CD14-positive monocyte (primary cell): Measurements from ENCODE around the gene JADE3. TPM values are rescaled to one million over a fixed set of nuclear protein-coding genes. Genes with fewer than 3 reads are reported as not detected.

Experiments
- DNase-seq, 3 donors: peaks; one replicate each; pipeline ENCODE4 v3.0.0-alpha.2; 2011 to 2022
- H2AFZ ChIP-seq: 2 replicates; pipeline ENCODE4 v1.6.0; 2012; ENCODE audit warnings: mild to moderate bottlenecking, low read depth, low read length, inconsistent platforms; ENCODE audit not compliant: insufficient read depth, poor library complexity, severe bottlenecking
- H3K27ac ChIP-seq, 2 donors: 1 replicate in 1 of 2; 2 replicates in 1 of 2; pipeline ENCODE4 v1.5.1; 2012 to 2013; ENCODE audit warnings: low read length in 2 of 2, control low read depth in 1 of 2, inconsistent platforms in 1 of 2, low read depth in 1 of 2, mild to moderate bottlenecking in 1 of 2
- H3K27me3 ChIP-seq, 2 donors: one replicate each; pipeline versions ENCODE4 v1.6.0 to v1.6.1; 2011 to 2013; ENCODE audit warnings: low read length in 2 of 2; ENCODE audit not compliant: control insufficient read depth in 2 of 2, insufficient read depth in 2 of 2
- H3K36me3 ChIP-seq, 2 donors: replicated peaks in 1 of 2; 1 replicate in 1 of 2; 2 replicates in 1 of 2; pipeline versions ENCODE4 v1.5.1 to v1.6.1; 2012 to 2013; ENCODE audit warnings: low read length in 2 of 2, control low read depth in 1 of 2, inconsistent platforms in 1 of 2, mild to moderate bottlenecking in 1 of 2; ENCODE audit not compliant: insufficient read depth in 2 of 2, control insufficient read depth in 1 of 2
- H3K4me1 ChIP-seq, 2 donors: 1 replicate in 1 of 2; 2 replicates in 1 of 2; pipeline versions ENCODE4 v1.5.1 to v1.6.1; 2012 to 2013; ENCODE audit warnings: low read length in 2 of 2, control low read depth in 1 of 2, inconsistent platforms in 1 of 2, mild to moderate bottlenecking in 1 of 2, moderate library complexity in 1 of 2; ENCODE audit not compliant: insufficient read depth in 2 of 2, control insufficient read depth in 1 of 2
- H3K4me2 ChIP-seq: replicated peaks from 2 replicates; pipeline ENCODE3; 2012; ENCODE audit warnings: low read length, moderate library complexity, mild to moderate bottlenecking; ENCODE audit not compliant: poor library complexity, severe bottlenecking; ENCODE audit errors: extremely low read depth
- H3K4me3 ChIP-seq, 3 experiments: fragments of 200-600 bp in 1 of 3; sonication (generic) in 1 of 3; replicated peaks in 1 of 3; 1 replicate in 2 of 3; 2 replicates in 1 of 3; pipeline ENCODE4 v1.5.1; 2011 to 2013; ENCODE audit warnings: low read length in 3 of 3, mild to moderate bottlenecking in 3 of 3, control low read depth in 2 of 3, low read depth in 2 of 3, inconsistent platforms in 1 of 3, moderate library complexity in 1 of 3
- H3K79me2 ChIP-seq: 2 replicates; pipeline ENCODE4 v1.6.0; 2012; ENCODE audit warnings: mild to moderate bottlenecking, control low read depth, inconsistent platforms, low read length, moderate library complexity; ENCODE audit not compliant: insufficient read depth
- H3K9ac ChIP-seq: 2 replicates; pipeline ENCODE4 v1.6.0; 2017; ENCODE audit warnings: low read length, mild to moderate bottlenecking; ENCODE audit not compliant: insufficient read depth, poor library complexity, severe bottlenecking
- H3K9me3 ChIP-seq, 2 donors: replicated peaks in 1 of 2; 1 replicate in 1 of 2; 2 replicates in 1 of 2; pipeline versions ENCODE4 v1.5.1 to v1.6.1; 2012 to 2013; ENCODE audit warnings: low read length in 2 of 2, control low read depth in 1 of 2; ENCODE audit not compliant: control insufficient read depth in 1 of 2, insufficient read depth in 1 of 2
- H4K20me1 ChIP-seq: 2 replicates; pipeline ENCODE4 v1.6.0; 2012; ENCODE audit warnings: mild to moderate bottlenecking, low read length, control low read depth, moderate library complexity; ENCODE audit not compliant: insufficient read depth
- H3K27ac Mint-ChIP-seq, 7 donors: one replicate each; pipeline ENCODE4 v1.8.0; 2020; ENCODE audit warnings: mild to moderate bottlenecking in 7 of 7, mixed read lengths in 7 of 7, moderate library complexity in 6 of 7, inconsistent platforms in 2 of 7
- H3K27me3 Mint-ChIP-seq, 3 donors: one replicate each; pipeline ENCODE4 v1.8.0; 2021 to 2022; ENCODE audit warnings: low read depth in 3 of 3, mild to moderate bottlenecking in 3 of 3, mixed read lengths in 3 of 3, moderate library complexity in 3 of 3, inconsistent platforms in 1 of 3
- H3K36me3 Mint-ChIP-seq, 2 donors: one replicate each; pipeline ENCODE4 v1.8.0; 2020; ENCODE audit warnings: mixed read lengths in 2 of 2, inconsistent platforms in 1 of 2, mild to moderate bottlenecking in 1 of 2
- H3K4me1 Mint-ChIP-seq: one replicate; pipeline ENCODE4 v1.8.0; 2020; ENCODE audit warnings: mild to moderate bottlenecking, mixed read lengths
- H3K4me3 Mint-ChIP-seq, 2 donors: one replicate each; pipeline ENCODE4 v1.8.0; 2020; ENCODE audit warnings: mild to moderate bottlenecking in 2 of 2, mixed read lengths in 2 of 2, moderate library complexity in 1 of 2
- H3K9me3 Mint-ChIP-seq, 7 donors: one replicate each; pipeline ENCODE4 v1.8.0; 2020 to 2022; ENCODE audit warnings: mixed read lengths in 7 of 7, mild to moderate bottlenecking in 6 of 7, moderate library complexity in 6 of 7, inconsistent platforms in 2 of 7
- WGBS: methylation state at CpG from one replicate; pipeline ENCODE4 v1.1.5; 2013; ENCODE audit warnings: missing lambda C conversion rate; ENCODE audit not compliant: insufficient coverage; 5-methylcytosine and 5-hydroxymethylcytosine counted together
- intact Hi-C, 2 donors: fragments of 100-400 bp; cut with micrococcal nuclease; formaldehyde crosslinking; loops; one replicate each; pipeline versions ENCODE4 v1.15.0 to v1.15.1; 2023
- polyA plus RNA-seq, 3 donors: library from polyadenylated mRNA; depleted of rRNA in 1 of 3; unstranded in 2 of 3; stranded (reverse) in 1 of 3; fragments of 300-500 nt in 2 of 3; fragments of >200 nt in 1 of 3; fragmentation: Illumina TruSeq in 2 of 3; gene quantifications; 1 replicate in 2 of 3; 2 replicates in 1 of 3; pipeline ENCODE4 v1.2.3, GENCODE V29; 2012 to 2021
- TF ChIP-seq, protein P1 (sequence below): fragments of 200-600 bp; IDR thresholded peaks from one replicate; pipeline ENCODE4 v1.8.0; 2022; ENCODE audit warnings: antibody characterized with exemption, mild to moderate bottlenecking

Gene JADE3
- polyA plus RNA-seq, 3 donors = 0.03 to 0.43 (median 0.19) TPM

DNA sequence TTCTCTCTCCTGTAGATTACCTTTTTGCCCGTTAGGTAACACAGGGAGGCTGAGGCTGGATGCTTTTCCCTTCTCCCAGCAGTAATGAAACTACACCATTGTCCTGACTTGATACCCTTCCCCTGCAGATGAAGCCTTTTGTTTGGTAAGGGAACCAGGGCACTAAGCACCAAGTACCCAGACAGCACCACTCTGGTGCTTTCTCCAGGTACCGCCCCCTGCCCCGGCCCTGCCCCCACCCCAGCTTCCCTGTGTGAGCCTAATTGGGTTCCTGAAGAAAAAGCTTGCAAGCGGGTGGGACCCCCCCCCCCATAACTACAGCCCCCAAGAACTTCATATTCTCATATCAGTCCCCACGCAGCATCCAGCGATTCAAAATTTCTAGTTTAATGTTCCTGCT lies 79.8 kb downstream of the JADE3 start:
- H3K9me3 Mint-ChIP-seq = peaks cover 0 to 7% (median 3%) of the 10 kb centered on the region in 7 donors
- Histone ChIP-seq H3K9ac (no peak overlapping the region), H3K79me2 (no peaks in the 10 kb centered on the region), H3K27me3 (peaks cover 0 to 5% of the 10 kb centered on the region in 2 donors), H2AFZ (no peak overlapping the region), H3K4me2 (no peak overlapping the region), H4K20me1 (no peaks in the 10 kb centered on the region), H3K4me1 (no peaks in the 10 kb centered on the region), H3K9me3 (peaks cover 0 to 5% of the 10 kb centered on the region in 2 donors), H3K36me3 (no peaks in the 10 kb centered on the region), H3K4me3 (no peak overlapping the region), H3K27ac (no peak overlapping the region)
- no peaks in the 10 kb centered on the region for H3K4me1 Mint-ChIP-seq
- no peak overlapping the region for H3K4me3 Mint-ChIP-seq
- intact Hi-C loops = no loop called here
- TF ChIP-seq, protein P1, sequence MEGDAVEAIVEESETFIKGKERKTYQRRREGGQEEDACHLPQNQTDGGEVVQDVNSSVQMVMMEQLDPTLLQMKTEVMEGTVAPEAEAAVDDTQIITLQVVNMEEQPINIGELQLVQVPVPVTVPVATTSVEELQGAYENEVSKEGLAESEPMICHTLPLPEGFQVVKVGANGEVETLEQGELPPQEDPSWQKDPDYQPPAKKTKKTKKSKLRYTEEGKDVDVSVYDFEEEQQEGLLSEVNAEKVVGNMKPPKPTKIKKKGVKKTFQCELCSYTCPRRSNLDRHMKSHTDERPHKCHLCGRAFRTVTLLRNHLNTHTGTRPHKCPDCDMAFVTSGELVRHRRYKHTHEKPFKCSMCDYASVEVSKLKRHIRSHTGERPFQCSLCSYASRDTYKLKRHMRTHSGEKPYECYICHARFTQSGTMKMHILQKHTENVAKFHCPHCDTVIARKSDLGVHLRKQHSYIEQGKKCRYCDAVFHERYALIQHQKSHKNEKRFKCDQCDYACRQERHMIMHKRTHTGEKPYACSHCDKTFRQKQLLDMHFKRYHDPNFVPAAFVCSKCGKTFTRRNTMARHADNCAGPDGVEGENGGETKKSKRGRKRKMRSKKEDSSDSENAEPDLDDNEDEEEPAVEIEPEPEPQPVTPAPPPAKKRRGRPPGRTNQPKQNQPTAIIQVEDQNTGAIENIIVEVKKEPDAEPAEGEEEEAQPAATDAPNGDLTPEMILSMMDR = no peak
- no peak for DNase-seq
- no CpG with 5 or more reads among the region's 6 CpGs for WGBS
- peaks cover 0 to 10% (median 0%) of the 10 kb centered on the region in 3 donors for H3K27me3 Mint-ChIP-seq
- no peak overlapping the region for H3K27ac Mint-ChIP-seq
- peaks cover 2 to 3% of the 10 kb centered on the region in 2 donors for H3K36me3 Mint-ChIP-seq

DNA sequence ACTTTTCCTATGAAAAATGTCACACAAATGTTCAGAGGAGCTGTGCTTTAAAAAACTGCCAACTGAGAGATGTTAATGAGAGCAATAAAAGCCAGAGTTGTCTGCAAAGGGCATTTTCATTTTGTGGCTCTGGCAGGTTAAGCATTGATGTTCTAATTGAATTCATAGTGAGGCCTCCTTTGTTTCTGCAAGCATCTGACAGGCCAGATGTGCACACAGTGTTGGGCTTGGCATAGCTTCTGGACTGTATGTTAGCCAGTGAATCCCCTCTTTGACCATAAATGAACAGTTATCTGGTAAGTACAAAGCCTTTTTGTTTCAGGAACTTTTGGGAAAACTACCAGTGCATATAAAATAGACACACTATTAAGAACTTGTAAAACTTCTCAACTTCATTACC lies 81.9 kb downstream of the JADE3 start:
- intact Hi-C loops = no loop called here
- no peaks in the 10 kb centered on the region for H3K4me1 ChIP-seq
- H3K9ac ChIP-seq = no peak overlapping the region
- H3K4me1 Mint-ChIP-seq = no peaks in the 10 kb centered on the region
- H3K27ac Mint-ChIP-seq = no peak overlapping the region
- peaks cover 0 to 4% (median 0%) of the 10 kb centered on the region in 3 donors for H3K27me3 Mint-ChIP-seq
- H3K36me3 ChIP-seq = no peaks in the 10 kb centered on the region
- TF ChIP-seq, protein P1 = no peak
- peaks cover 0 to 2% of the 10 kb centered on the region in 2 donors for H3K27me3 ChIP-seq
- H2AFZ ChIP-seq = no peak overlapping the region
- no peak overlapping the region for H3K27ac ChIP-seq
- peaks cover 0 to 5% of the 10 kb centered on the region in 2 donors for H3K9me3 ChIP-seq
- H3K9me3 Mint-ChIP-seq = peaks cover 0 to 9% (median 6%) of the 10 kb centered on the region in 7 donors
- no peak overlapping the region for H3K4me2 ChIP-seq
- no peak overlapping the region for H3K4me3 ChIP-seq
- no peaks in the 10 kb centered on the region for H3K79me2 ChIP-seq
- no peak overlapping the region for H3K4me3 Mint-ChIP-seq
- peaks cover 1 to 5% of the 10 kb centered on the region in 2 donors for H3K36me3 Mint-ChIP-seq
- no peaks in the 10 kb centered on the region for H4K20me1 ChIP-seq
- no peak for DNase-seq
